IMR-90 (cell line): ENCODE data around the gene PAK4. TPM values are rescaled to one million over a fixed set of nuclear protein-coding genes. Genes with fewer than 3 reads are reported as not detected.

ENCODE experiments used
- ATAC-seq: fragments of 200-7000 bp; cut with Tn5 transposase; 2 replicates; pipeline ENCODE4 v1.9.1; 2020; ENCODE audit warnings: low read depth, mild to moderate bottlenecking, moderate library complexity
- BruUV-seq: library from RNA; stranded (reverse); fragments of 400-500 nt; replicated peaks from 2 replicates; lab custom pipeline; 2021; lab: Mats Ljungman, UMichigan
- CTCF ChIA-PET: fragments of 300-600 bp; formaldehyde crosslinking; extraction: SDS; loops from one replicate; lab custom pipeline; 2021; ENCODE audit warnings: antibody characterized with exemption; lab: Yijun Ruan, JAX
- POLR2A ChIA-PET: fragments of 300-600 bp; sonication (Branson Sonifier 250); formaldehyde crosslinking; loops from one replicate; lab custom pipeline; 2022; ENCODE audit warnings: antibody characterized with exemption; ENCODE audit not compliant: unreplicated experiment; lab: Charles Lee
- DNase-seq: peaks from one replicate; pipeline ENCODE4 v3.0.0; 2013
- H2AFZ ChIP-seq: replicated peaks from 2 replicates; pipeline ENCODE3; 2013; ENCODE audit warnings: low read length, mild to moderate bottlenecking; ENCODE audit not compliant: poor library complexity
- H2AK5ac ChIP-seq: 2 replicates; pipeline ENCODE4 v1.6.1; 2013; ENCODE audit warnings: low read depth, low read length, inconsistent platforms
- H2AK9ac ChIP-seq: replicated peaks from 2 replicates; pipeline ENCODE3; 2013; ENCODE audit warnings: mild to moderate bottlenecking, low read depth, low read length, moderate library complexity; ENCODE audit not compliant: poor library complexity
- H2BK120ac ChIP-seq: 2 replicates; pipeline ENCODE4 v1.6.1; 2013; ENCODE audit warnings: low read depth, low read length, inconsistent platforms
- H2BK15ac ChIP-seq: 3 replicates; pipeline ENCODE4 v1.6.1; 2013; ENCODE audit warnings: low read depth, low read length, inconsistent platforms
- H2BK20ac ChIP-seq: 2 replicates; pipeline ENCODE4 v1.6.1; 2013; ENCODE audit warnings: low read depth, mild to moderate bottlenecking, inconsistent platforms, low read length, moderate library complexity
- H2BK5ac ChIP-seq: 2 replicates; pipeline ENCODE4 v1.6.1; 2013; ENCODE audit warnings: mild to moderate bottlenecking, low read depth, low read length, inconsistent platforms; ENCODE audit not compliant: poor library complexity, severe bottlenecking
- H3K14ac ChIP-seq: replicated peaks from 2 replicates; pipeline ENCODE4 v1.6.1; 2013; ENCODE audit warnings: low read depth, low read length, inconsistent platforms
- H3K18ac ChIP-seq: 2 replicates; pipeline ENCODE4 v1.6.1; 2013; ENCODE audit warnings: low read depth, low read length, control low read depth
- H3K23ac ChIP-seq: 2 replicates; pipeline ENCODE4 v1.6.1; 2013; ENCODE audit warnings: low read depth, low read length, inconsistent platforms
- H3K27ac ChIP-seq: 2 replicates; pipeline ENCODE4 v1.5.1; 2013; ENCODE audit warnings: mild to moderate bottlenecking, control low read depth, low read length; ENCODE audit not compliant: insufficient read depth
- H3K27me3 ChIP-seq: 2 replicates; pipeline ENCODE4 v1.6.1; 2013; ENCODE audit warnings: low read length; ENCODE audit not compliant: control insufficient read depth, insufficient read depth
- H3K36me3 ChIP-seq: 2 replicates; pipeline ENCODE4 v1.6.1; 2013; ENCODE audit warnings: low read length, mixed read lengths; ENCODE audit not compliant: control insufficient read depth, insufficient read depth
- H3K4ac ChIP-seq: 2 replicates; pipeline ENCODE4 v1.6.1; 2013; ENCODE audit warnings: low read depth, low read length, inconsistent platforms
- H3K4me1 ChIP-seq: 2 replicates; pipeline ENCODE4 v1.6.1; 2013; ENCODE audit warnings: low read length, mixed read lengths; ENCODE audit not compliant: control insufficient read depth, insufficient read depth
- H3K4me2 ChIP-seq: 2 replicates; pipeline ENCODE4 v1.6.1; 2013; ENCODE audit warnings: low read depth, mild to moderate bottlenecking, control low read depth, low read length, moderate library complexity
- H3K4me3 ChIP-seq: 2 replicates; pipeline ENCODE4 v1.5.1; 2013; ENCODE audit warnings: low read depth, mild to moderate bottlenecking, control low read depth, low read length, moderate library complexity; ENCODE audit not compliant: insufficient read depth
- H3K56ac ChIP-seq: 2 replicates; pipeline ENCODE4 v1.6.1; 2013; ENCODE audit warnings: low read length, inconsistent platforms; ENCODE audit not compliant: insufficient read depth; ENCODE audit errors: extremely low read depth
- H3K79me1 ChIP-seq, 2 experiments: 2 replicates each; pipeline ENCODE4 v1.6.1; 2013; ENCODE audit warnings: low read length in 2 of 2, inconsistent platforms in 1 of 2, low read depth in 1 of 2
- H3K9ac ChIP-seq: 2 replicates; pipeline ENCODE4 v1.6.1; 2013; ENCODE audit warnings: low read depth, low read length, control low read depth
- H3K9me1 ChIP-seq: 2 replicates; pipeline ENCODE4 v1.6.1; 2013; ENCODE audit warnings: low read length, inconsistent platforms; ENCODE audit not compliant: insufficient read depth
- H3K9me3 ChIP-seq: 2 replicates; pipeline ENCODE4 v1.6.1; 2013; ENCODE audit warnings: low read length; ENCODE audit not compliant: control insufficient read depth, insufficient read depth
- H4K20me1 ChIP-seq: 2 replicates; pipeline ENCODE4 v1.6.1; 2013; ENCODE audit warnings: low read length, inconsistent platforms; ENCODE audit not compliant: insufficient read depth
- H4K5ac ChIP-seq: 2 replicates; pipeline ENCODE4 v1.6.1; 2013; ENCODE audit warnings: mild to moderate bottlenecking, low read depth, low read length, control low read depth
- H4K8ac ChIP-seq, 2 experiments: 2 replicates each; pipeline ENCODE4 v1.6.1; 2013; ENCODE audit warnings: low read depth in 2 of 2, low read length in 2 of 2, control low read depth in 1 of 2, inconsistent platforms in 1 of 2
- H4K91ac ChIP-seq: 2 replicates; pipeline ENCODE4 v1.6.1; 2013; ENCODE audit warnings: low read depth, low read length, inconsistent platforms; ENCODE audit not compliant: insufficient read depth
- BHLHE40 ChIP-seq: fragments of 150-350 bp; IDR thresholded peaks from 2 replicates; pipeline ENCODE4 v1.6.1; 2016; ENCODE audit warnings: mild to moderate bottlenecking, low read depth, low read length
- CEBPB ChIP-seq: IDR thresholded peaks from 2 replicates; pipeline ENCODE4 v1.6.1; 2012; ENCODE audit warnings: low read depth, low read length, improper control_type of control experiment
- CHD1 ChIP-seq: IDR thresholded peaks from 2 replicates; pipeline ENCODE4 v1.6.1; 2012; ENCODE audit warnings: low read depth, low read length, improper control_type of control experiment
- CTCF ChIP-seq: conservative IDR thresholded peaks from 2 replicates; pipeline ENCODE4 v1.5.1; 2012; ENCODE audit warnings: mild to moderate bottlenecking, low read depth, low read length, improper control_type of control experiment
- ELK1 ChIP-seq: fragments of 150-350 bp; IDR thresholded peaks from 2 replicates; pipeline ENCODE4 v1.6.1; 2016; ENCODE audit warnings: low read depth, mild to moderate bottlenecking, low read length, moderate library complexity, borderline replicate concordance
- MAFK ChIP-seq: IDR thresholded peaks from 2 replicates; pipeline ENCODE4 v1.6.1; 2012; ENCODE audit warnings: low read depth, low read length, improper control_type of control experiment
- MAZ ChIP-seq: IDR thresholded peaks from 2 replicates; pipeline ENCODE4 v1.6.1; 2012; ENCODE audit warnings: low read depth, mild to moderate bottlenecking, low read length, improper control_type of control experiment, moderate library complexity, borderline replicate concordance
- NFE2L2 ChIP-seq: fragments of 150-350 bp; IDR thresholded peaks from 2 replicates; pipeline ENCODE4 v1.6.1; 2016; ENCODE audit warnings: low read depth, mild to moderate bottlenecking, low read length
- POLR2A ChIP-seq: IDR thresholded peaks from 2 replicates; pipeline ENCODE4 v1.6.1; 2012; ENCODE audit warnings: mild to moderate bottlenecking, low read depth, low read length
- RAD21 ChIP-seq: IDR thresholded peaks from 2 replicates; pipeline ENCODE4 v1.6.1; 2012; ENCODE audit warnings: low read length, improper control_type of control experiment
- RCOR1 ChIP-seq: IDR thresholded peaks from 2 replicates; pipeline ENCODE4 v1.6.1; 2012; ENCODE audit warnings: mild to moderate bottlenecking, low read length, improper control_type of control experiment; ENCODE audit not compliant: insufficient replicate concordance
- RFX5 ChIP-seq: IDR thresholded peaks from 2 replicates; pipeline ENCODE4 v1.8.0; 2012; ENCODE audit warnings: low read depth, mild to moderate bottlenecking, low read length, moderate library complexity
- SMC3 ChIP-seq: fragments of 150-350 bp; IDR thresholded peaks from 2 replicates; pipeline ENCODE4 v1.6.1; 2016; ENCODE audit warnings: low read depth, mild to moderate bottlenecking, antibody characterized with exemption, low read length, moderate library complexity
- USF2 ChIP-seq: fragments of 150-350 bp; IDR thresholded peaks from 2 replicates; pipeline ENCODE4 v1.6.1; 2017; ENCODE audit warnings: mild to moderate bottlenecking, antibody characterized with exemption, low read length, low read depth
- WGBS, 2 experiments: methylation state at CpG; one replicate each; pipeline versions ENCODE4 v1.1.5 to v1.1.7; 2013; ENCODE audit warnings: missing lambda C conversion rate in 2 of 2; ENCODE audit not compliant: insufficient read length in 1 of 2; ENCODE audit errors: extremely low coverage in 2 of 2; 5-methylcytosine and 5-hydroxymethylcytosine counted together
- dilution Hi-C: fragments of 300-500 bp; cut with HindIII; formaldehyde crosslinking; loops from one replicate; pipeline ENCODE4 v1.14.3; 2018; ENCODE audit warnings: low sequenced_read_pairs; ENCODE audit not compliant: unreplicated experiment
- in situ Hi-C: fragments of 300-500 bp; cut with MboI; formaldehyde crosslinking; loops from 3 replicates; pipeline ENCODE4 v1.14.3; 2019; ENCODE audit warnings: low sequenced_read_pairs, inconsistent platforms, mixed read lengths
- intact Hi-C: fragments of 100-400 bp; cut with micrococcal nuclease; formaldehyde crosslinking; loops from 2 replicates; pipeline ENCODE4 v1.10.0; 2022
- polyA plus RNA-seq, 3 experiments: library from polyadenylated mRNA; depleted of rRNA; stranded (reverse); fragments of >200 nt; gene quantifications; 2 replicates each; pipeline ENCODE4 v1.2.3, GENCODE V29; 2012; ENCODE audit warnings: low replicate concordance in 1 of 3
- total RNA-seq: library from RNA; depleted of rRNA; stranded (reverse); fragments of >200 nt; gene quantifications from 2 replicates; pipeline ENCODE4 v1.2.3, GENCODE V29; 2012

PAK4 gene
- total and polyA plus RNA-seq, 2 of the 4 experiments (the other 2 are of a cell fraction): 2.0 to 27.2 TPM

GRCh38 chr19:39082745-39083598 lies 42.6 kb upstream of the PAK4 start:
- no peak overlapping the region for H3K23ac ChIP-seq
- no peak overlapping the region for H4K91ac ChIP-seq
- no peak overlapping the region for H2AK5ac ChIP-seq
- H2BK20ac ChIP-seq: no peak overlapping the region
- TF ChIP-seq CTCF (no peak), MAFK (no peak), POLR2A (no peak), CHD1 (no peak), USF2 (no peak), RAD21 (no peak), ELK1 (no peak), CEBPB (no peak), MAZ (no peak), BHLHE40 (no peak), RFX5 (no peak), SMC3 (no peak), NFE2L2 (no peak), RCOR1 (no peak)
- no peak overlapping the region for H3K18ac ChIP-seq
- no peak overlapping the region for H3K14ac ChIP-seq
- BruUV-seq: no TSS peak
- H3K4ac ChIP-seq: no peak overlapping the region
- intact Hi-C loops (no loop called here), in situ Hi-C loops (no loop called here), dilution Hi-C loops (no loop called here)
- no peaks in the 10 kb centered on the region for H3K9me1 ChIP-seq
- 15% methylated on average over 4 of the region's 15 CpGs; no CpG with 5 or more reads in 1 of the 2 experiments for WGBS, 2 experiments
- ATAC-seq (no peak), DNase-seq (no peak)
- H2AFZ ChIP-seq: peak overlapping the region; percentile 67
- no peaks in the 10 kb centered on the region for H3K9me3 ChIP-seq
- CTCF ChIA-PET: interaction anchor here (0.8 kb wide), 1 partner anchor 11 kb away, joined by 3 read pairs; no protein-coding TSS in a partner anchor
- H2AK9ac ChIP-seq: no peak overlapping the region
- H3K36me3 ChIP-seq: no peaks in the 10 kb centered on the region
- peaks cover 46% of the 10 kb centered on the region for H3K27me3 ChIP-seq
- no peak overlapping the region for H3K27ac ChIP-seq
- no peak overlapping the region for H4K5ac ChIP-seq
- no peak overlapping the region for H3K4me2 ChIP-seq
- H2BK5ac ChIP-seq: no peak overlapping the region
- H3K9ac ChIP-seq: no peak overlapping the region
- no peak overlapping the region for H3K56ac ChIP-seq
- no peak overlapping the region for H3K4me3 ChIP-seq
- no peak overlapping the region for H4K8ac ChIP-seq
- peaks cover 6% of the 10 kb centered on the region for H3K4me1 ChIP-seq
- H4K20me1 ChIP-seq: no peaks in the 10 kb centered on the region
- no peak overlapping the region for H2BK15ac ChIP-seq
- no peak overlapping the region for H2BK120ac ChIP-seq
- POLR2A ChIA-PET: no interaction called here
- H3K79me1 ChIP-seq: no peaks in the 10 kb centered on the region
